ENCODE measurements around the gene SNX8. TPM values are rescaled to one million over a fixed set of nuclear protein-coding genes. Genes with fewer than 3 reads are reported as not detected.

Gene SNX8
- total and polyA plus RNA-seq, 4 donors = 24.6 to 54.6 (median 45.8) TPM

- H3K27me3 ChIP-seq (ENCODE audit: control insufficient read depth in 3 of 3, insufficient read depth in 3 of 3, low read length in 2 of 3) = no peaks in the 10 kb centered on the region
- H3K9ac ChIP-seq (ENCODE audit: insufficient read depth in 1 of 2, low read length in 2 of 2) = no peak overlapping the region
- H3K36me3 ChIP-seq (ENCODE audit: control insufficient read depth in 4 of 4, insufficient read depth in 4 of 4, low read length in 4 of 4) = peaks cover 0 to 5% (median under 1%) of the 10 kb centered on the region in 4 donors
- ATAC-seq (ENCODE audit: insufficient read depth, low FRiP score) (no peak), DNase-seq (no peak)
- H3K4me1 ChIP-seq (ENCODE audit: control insufficient read depth in 5 of 5, insufficient read depth in 5 of 5, low read length in 5 of 5) = peaks cover 0 to 9% (median 0%) of the 10 kb centered on the region in 5 donors
- TF ChIP-seq CTCF (IDR thresholded peaks at IDR 0.05; ENCODE audit: control extremely low read depth, extremely low read depth) = no peak
- no peak overlapping the region for H3K27ac ChIP-seq (ENCODE audit: low read depth in 1 of 2, low read length in 1 of 2)
- H3K9me3 ChIP-seq (ENCODE audit: control insufficient read depth in 4 of 4, insufficient read depth in 3 of 4, low read length in 3 of 4) = no peaks in the 10 kb centered on the region
- H3K4me3 ChIP-seq = no peak overlapping the region
- WGBS, 2 donors = 92 to 96% methylated on average over 13 of the region's 13 CpGs
Observed at GRCh38 chr7:2289621-2290020, 24.6 kb downstream of the SNX8 start.

GRCh38 chr7:2289111-2289586 is 25.1 kb downstream of the SNX8 start:
- Histone ChIP-seq H3K27ac (ENCODE audit: low read depth in 1 of 2, low read length in 1 of 2) (no peak overlapping the region), H3K4me1 (ENCODE audit: control insufficient read depth in 5 of 5, insufficient read depth in 5 of 5, low read length in 5 of 5) (peaks cover 0 to 9% (median 0%) of the 10 kb centered on the region in 5 donors), H3K9ac (ENCODE audit: insufficient read depth in 1 of 2, low read length in 2 of 2) (no peak overlapping the region), H3K9me3 (ENCODE audit: control insufficient read depth in 4 of 4, insufficient read depth in 3 of 4, low read length in 3 of 4) (no peaks in the 10 kb centered on the region), H3K27me3 (ENCODE audit: control insufficient read depth in 3 of 3, insufficient read depth in 3 of 3, low read length in 2 of 3) (no peaks in the 10 kb centered on the region), H3K36me3 (ENCODE audit: control insufficient read depth in 4 of 4, insufficient read depth in 4 of 4, low read length in 4 of 4) (peaks cover 0 to 3% (median under 1%) of the 10 kb centered on the region in 4 donors), H3K4me3 (no peak overlapping the region)
- no peak for TF ChIP-seq CTCF (IDR thresholded peaks at IDR 0.05; ENCODE audit: control extremely low read depth, extremely low read depth)
- 83 to 88% methylated on average over 20 of the region's 20 CpGs for WGBS, 2 donors
- ATAC-seq (ENCODE audit: insufficient read depth, low FRiP score) (no peak), DNase-seq (peak in 2 of 3 donors; percentile 82 to 90)

GRCh38 chr7:2288503-2288902 is 25.7 kb downstream of the SNX8 start:
- H3K36me3 ChIP-seq (ENCODE audit: control insufficient read depth in 4 of 4, insufficient read depth in 4 of 4, low read length in 4 of 4) = peaks cover 0 to 3% (median under 1%) of the 10 kb centered on the region in 4 donors
- no peak overlapping the region for H3K27ac ChIP-seq (ENCODE audit: low read depth in 1 of 2, low read length in 1 of 2)
- ATAC-seq (ENCODE audit: insufficient read depth, low FRiP score) = no peak
- no peaks in the 10 kb centered on the region for H3K9me3 ChIP-seq (ENCODE audit: control insufficient read depth in 4 of 4, insufficient read depth in 3 of 4, low read length in 3 of 4)
- no peak overlapping the region for H3K4me3 ChIP-seq
- no peak overlapping the region for H3K9ac ChIP-seq (ENCODE audit: insufficient read depth in 1 of 2, low read length in 2 of 2)
- no peak for TF ChIP-seq CTCF (IDR thresholded peaks at IDR 0.05; ENCODE audit: control extremely low read depth, extremely low read depth)
- 95 to 98% methylated on average over 8 of the region's 8 CpGs for WGBS, 2 donors
- DNase-seq = no peak
- H3K27me3 ChIP-seq (ENCODE audit: control insufficient read depth in 3 of 3, insufficient read depth in 3 of 3, low read length in 2 of 3) = no peaks in the 10 kb centered on the region
- peaks cover 0 to 9% (median 0%) of the 10 kb centered on the region in 5 donors for H3K4me1 ChIP-seq (ENCODE audit: control insufficient read depth in 5 of 5, insufficient read depth in 5 of 5, low read length in 5 of 5)

- Histone ChIP-seq H3K27ac (ENCODE audit: low read depth in 1 of 2, low read length in 1 of 2) (no peak overlapping the region), H3K9ac (ENCODE audit: insufficient read depth in 1 of 2, low read length in 2 of 2) (no peak overlapping the region), H3K4me1 (ENCODE audit: control insufficient read depth in 5 of 5, insufficient read depth in 5 of 5, low read length in 5 of 5) (peaks cover 0 to 9% (median 0%) of the 10 kb centered on the region in 5 donors), H3K36me3 (ENCODE audit: control insufficient read depth in 4 of 4, insufficient read depth in 4 of 4, low read length in 4 of 4) (peaks cover 0 to 3% (median under 1%) of the 10 kb centered on the region in 4 donors), H3K9me3 (ENCODE audit: control insufficient read depth in 4 of 4, insufficient read depth in 3 of 4, low read length in 3 of 4) (no peaks in the 10 kb centered on the region), H3K27me3 (ENCODE audit: control insufficient read depth in 3 of 3, insufficient read depth in 3 of 3, low read length in 2 of 3) (no peaks in the 10 kb centered on the region), H3K4me3 (no peak overlapping the region)
- ATAC-seq (ENCODE audit: insufficient read depth, low FRiP score) (no peak), DNase-seq (no peak)
- TF ChIP-seq CTCF (IDR thresholded peaks at IDR 0.05; ENCODE audit: control extremely low read depth, extremely low read depth) = no peak
- 92 to 94% methylated on average over 8 of the region's 8 CpGs for WGBS, 2 donors
Observed at GRCh38 chr7:2287745-2288144, 26.5 kb downstream of the SNX8 start.

Data from lung (tissue), 12 donors.